Natural killer cell (primary cell): ENCODE measurements around the gene RBCK1. TPM values are rescaled to one million over a fixed set of nuclear protein-coding genes. Genes with fewer than 3 reads are reported as not detected.

ENCODE experiments used
- ATAC-seq, 3 donors: fragments of 150-1000 bp in 2 of 3; fragments of 200-7000 bp in 1 of 3; cut with Tn5 transposase; 1 replicate in 1 of 3; 2 replicates in 2 of 3; pipeline ENCODE4 v1.10.0; 2021; ENCODE audit warnings: mild to moderate bottlenecking in 2 of 3, moderate library complexity in 2 of 3
- DNase-seq, 2 donors: peaks; one replicate each; pipeline versions ENCODE4 v3.0.0 to v3.0.0-alpha.2; 2013 to 2021; ENCODE audit warnings: mixed read lengths in 1 of 2
- H3K27ac ChIP-seq: one replicate; pipeline ENCODE4 v1.5.1; 2013; ENCODE audit warnings: mild to moderate bottlenecking, low read length
- H3K27me3 ChIP-seq: one replicate; pipeline ENCODE4 v1.6.1; 2013; ENCODE audit warnings: low read length; ENCODE audit not compliant: control insufficient read depth, insufficient read depth
- H3K36me3 ChIP-seq: one replicate; pipeline ENCODE4 v1.6.1; 2013; ENCODE audit warnings: low read length; ENCODE audit not compliant: control insufficient read depth, insufficient read depth
- H3K4me1 ChIP-seq: one replicate; pipeline ENCODE4 v1.6.1; 2013; ENCODE audit warnings: low read length; ENCODE audit not compliant: control insufficient read depth, insufficient read depth
- H3K4me3 ChIP-seq: one replicate; pipeline ENCODE4 v1.5.1; 2013; ENCODE audit warnings: low read length
- H3K9me3 ChIP-seq: one replicate; pipeline ENCODE4 v1.6.1; 2013; ENCODE audit warnings: low read length; ENCODE audit not compliant: control insufficient read depth, insufficient read depth
- H3K27ac Mint-ChIP-seq, 2 donors: one replicate each; pipeline ENCODE4 v1.8.0; 2022; ENCODE audit warnings: mild to moderate bottlenecking in 2 of 2, mixed read lengths in 2 of 2, moderate library complexity in 1 of 2
- H3K27me3 Mint-ChIP-seq, 2 donors: one replicate each; pipeline ENCODE4 v1.8.0; 2022; ENCODE audit warnings: low read depth in 2 of 2, mixed read lengths in 2 of 2
- H3K36me3 Mint-ChIP-seq: one replicate; pipeline ENCODE4 v1.8.0; 2022; ENCODE audit warnings: mixed read lengths
- H3K4me1 Mint-ChIP-seq, 2 donors: one replicate each; pipeline ENCODE4 v1.8.0; 2022; ENCODE audit warnings: mixed read lengths in 2 of 2
- H3K4me3 Mint-ChIP-seq: one replicate; pipeline ENCODE4 v1.8.0; 2022; ENCODE audit warnings: mild to moderate bottlenecking, moderate library complexity, mixed read lengths
- H3K9me3 Mint-ChIP-seq, 2 donors: one replicate each; pipeline ENCODE4 v1.8.0; 2022; ENCODE audit warnings: mixed read lengths in 2 of 2
- CTCF ChIP-seq: fragments of 200-600 bp; IDR thresholded peaks from one replicate; pipeline ENCODE4 v1.8.0; 2022; ENCODE audit warnings: antibody characterized with exemption
- WGBS: methylation state at CpG from one replicate; pipeline ENCODE4 v1.1.7; 2013; ENCODE audit warnings: missing lambda C conversion rate; ENCODE audit not compliant: insufficient coverage; 5-methylcytosine and 5-hydroxymethylcytosine counted together
- intact Hi-C: fragments of 100-400 bp; cut with micrococcal nuclease; formaldehyde crosslinking; loops from one replicate; pipeline ENCODE4 v1.14.2; 2022
- total RNA-seq, 4 donors: library from RNA; stranded (reverse); fragments of 120-200 nt in 1 of 4; gene quantifications; one replicate each; pipeline versions ENCODE4 v1.2.3 to v1.2.4, GENCODE V29; 2013 to 2022

Gene RBCK1
- total RNA-seq, 3 donors from 2014 or later (not counting 1 experiment from before 2014, with no cell fraction given): 102 to 131 (median 104) TPM

GRCh38 chr20:397432-398237, 10.5 kb upstream of the RBCK1 start:
- Mint-ChIP-seq H3K9me3 (no peaks in the 10 kb centered on the region), H3K27ac (no peak overlapping the region), H3K27me3 (no peaks in the 10 kb centered on the region), H3K4me3 (no peak overlapping the region), H3K4me1 (no peaks in the 10 kb centered on the region), H3K36me3 (no peaks in the 10 kb centered on the region)
- H3K27ac ChIP-seq: no peak overlapping the region
- H3K9me3 ChIP-seq: no peaks in the 10 kb centered on the region
- no peak for DNase-seq
- no peak overlapping the region for H3K4me3 ChIP-seq
- no peaks in the 10 kb centered on the region for H3K27me3 ChIP-seq
- intact Hi-C loops: no loop called here
- no peak for TF ChIP-seq CTCF
- peaks cover 2% of the 10 kb centered on the region for H3K4me1 ChIP-seq
- 96% methylated on average over 5 of the region's 6 CpGs for WGBS
- ATAC-seq: no peak
- peaks cover 33% of the 10 kb centered on the region for H3K36me3 ChIP-seq

- no peak overlapping the region for H3K4me3 Mint-ChIP-seq
- ATAC-seq: no peak
- H3K9me3 Mint-ChIP-seq: no peaks in the 10 kb centered on the region
- H3K27me3 Mint-ChIP-seq: no peaks in the 10 kb centered on the region
- no peaks in the 10 kb centered on the region for H3K36me3 Mint-ChIP-seq
- H3K4me1 Mint-ChIP-seq: peaks cover 0 to 6% of the 10 kb centered on the region in 2 donors
- Histone ChIP-seq H3K36me3 (peaks cover 26% of the 10 kb centered on the region), H3K27ac (no peak overlapping the region), H3K27me3 (no peaks in the 10 kb centered on the region), H3K4me1 (peaks cover 2% of the 10 kb centered on the region), H3K9me3 (no peaks in the 10 kb centered on the region), H3K4me3 (no peak overlapping the region)
- no peak for TF ChIP-seq CTCF
- 92% methylated on average over 9 of the region's 9 CpGs for WGBS
- no peak overlapping the region for H3K27ac Mint-ChIP-seq
- no peak for DNase-seq
- intact Hi-C loops: no loop called here
Observed at GRCh38 chr20:399182-399707, 8.9 kb upstream of the RBCK1 start.

- ATAC-seq: no peak
- no peaks in the 10 kb centered on the region for H3K9me3 Mint-ChIP-seq
- H3K36me3 Mint-ChIP-seq: no peaks in the 10 kb centered on the region
- Histone ChIP-seq H3K9me3 (no peaks in the 10 kb centered on the region), H3K27ac (no peak overlapping the region), H3K4me3 (no peak overlapping the region), H3K4me1 (peaks cover 2% of the 10 kb centered on the region), H3K36me3 (peaks cover 20% of the 10 kb centered on the region), H3K27me3 (no peaks in the 10 kb centered on the region)
- no peak overlapping the region for H3K27ac Mint-ChIP-seq
- WGBS: 100% methylated on average over 1 of the region's 2 CpGs
- intact Hi-C loops: loop anchor here (10.0 kb wide), 1 partner anchor 45 kb away; no protein-coding TSS in a partner anchor
- no peaks in the 10 kb centered on the region for H3K27me3 Mint-ChIP-seq
- no peak for TF ChIP-seq CTCF
- H3K4me3 Mint-ChIP-seq: no peak overlapping the region
- peaks cover 0 to 6% of the 10 kb centered on the region in 2 donors for H3K4me1 Mint-ChIP-seq
- no peak for DNase-seq
Observed at GRCh38 chr20:400128-400453, 8.0 kb upstream of the RBCK1 start.
